Bronchial epithelial cell (primary cell): ENCODE data around the gene CBX3. TPM values are rescaled to one million over a fixed set of nuclear protein-coding genes. Genes with fewer than 3 reads are reported as not detected.
"Not testable (repeated sequence)": the region's sequence is repeated elsewhere in the genome, so short reads cannot be mapped to it uniquely, and the experiment has no call there.

ENCODE experiments used
- DNase-seq: peaks from one replicate; pipeline ENCODE4 v3.0.0-alpha.2; 2010; ENCODE audit warnings: low read depth
- FAIRE-seq: peaks from 2 replicates; lab custom pipeline; 2011; peaks lifted over from hg19 to GRCh38; lab: Jason Lieb, UNC
- H3K27me3 ChIP-seq: 2 replicates; pipeline ENCODE4 v1.5.1; 2011; ENCODE audit warnings: low read length; ENCODE audit not compliant: control insufficient read depth, insufficient read depth
- H3K36me3 ChIP-seq: 2 replicates; pipeline ENCODE4 v1.5.1; 2011; ENCODE audit warnings: low read length; ENCODE audit not compliant: control insufficient read depth, insufficient read depth
- H3K4me3 ChIP-seq: 2 replicates; pipeline ENCODE4 v1.5.1; 2011; ENCODE audit warnings: mild to moderate bottlenecking, low read depth, low read length, control low read depth
- CTCF ChIP-seq: IDR thresholded peaks from 2 replicates; pipeline ENCODE4 v1.5.1; 2011; ENCODE audit warnings: mild to moderate bottlenecking, moderate library complexity, low read length, control low read depth, inconsistent platforms; ENCODE audit not compliant: insufficient read depth, severe bottlenecking
- total RNA-seq: library from RNA; depleted of rRNA; stranded (reverse); fragments of >200 nt; gene quantifications from 2 replicates; pipeline ENCODE4 v1.2.1, GENCODE V29; 2014

CBX3 gene
- total RNA-seq: 52.9 and 87.7 TPM in 2 replicates

- no peak for TF ChIP-seq CTCF
- no peak for FAIRE-seq
Measured at GRCh38 chr7:26201247-26202018, at the start of gene CBX3. Gene CBX3, plus strand, starts transcription at chr7:26201745. Its CDS starts 1,254 bp downstream, at chr7:26202999.

GRCh38 chr7:26151953-26152781, 49.4 kb upstream of the CBX3 start, which contains the start of gene NFE2L3:
Gene NFE2L3, plus strand, starts transcription at chr7:26152198. Its CDS starts 301 bp downstream, at chr7:26152499.
- FAIRE-seq (no peak), DNase-seq (peak; percentile 37)
- Histone ChIP-seq H3K4me3 (peak within 1 kb of the TSS; percentile 45), H3K36me3 (no peaks in the 10 kb centered on the region), H3K27me3 (no peaks in the 10 kb centered on the region)
- no peak for TF ChIP-seq CTCF

More at GRCh38 chr7:26201247-26202018, at the start of gene CBX3:
- no peaks in the 10 kb centered on the region for H3K27me3 ChIP-seq
- peak within 1 kb of the TSS; percentile 99 for H3K4me3 ChIP-seq
- DNase-seq: peak; percentile 28
- peaks cover 4% of the 10 kb centered on the region for H3K36me3 ChIP-seq

- H3K36me3 ChIP-seq, H3K27me3 ChIP-seq, DNase-seq, FAIRE-seq: not testable (repeated sequence)
- peak overlapping the region; percentile 45 for H3K4me3 ChIP-seq
Measured at GRCh38 chr7:26152782-26153240, 48.7 kb upstream of the CBX3 start.

- no peak for DNase-seq
- no peaks in the 10 kb centered on the region for H3K27me3 ChIP-seq
- no peak for TF ChIP-seq CTCF
- FAIRE-seq: no peak
- H3K36me3 ChIP-seq: no peaks in the 10 kb centered on the region
- H3K4me3 ChIP-seq: peak overlapping the region; percentile 45
Measured at GRCh38 chr7:26153241-26153822, 48.2 kb upstream of the CBX3 start.

GRCh38 chr7:26153823-26154783, 47.4 kb upstream of the CBX3 start:
- Histone ChIP-seq H3K4me3 (no peak overlapping the region), H3K27me3 (no peaks in the 10 kb centered on the region), H3K36me3 (no peaks in the 10 kb centered on the region)
- TF ChIP-seq CTCF: no peak
- FAIRE-seq (no peak), DNase-seq (peak; percentile 56)
